Esophagus muscularis mucosa (tissue), 3 donors: ENCODE measurements around the gene STYXL1.

Experiments
- CTCF ChIP-seq, 3 experiments: fragments of 200-600 bp in 2 of 3; fragments of 450-650 bp in 1 of 3; sonication (generic) in 2 of 3; IDR thresholded peaks; one replicate each; pipeline ENCODE4 v1.5.1; 2017 to 2019; ENCODE audit warnings: antibody characterized with exemption in 3 of 3, mild to moderate bottlenecking in 2 of 3, moderate library complexity in 1 of 3
- POLR2A ChIP-seq: fragments of 450-650 bp; IDR thresholded peaks from one replicate; pipeline ENCODE4 v1.6.1; 2017; ENCODE audit warnings: antibody characterized with exemption, moderate library complexity, mild to moderate bottlenecking, low read depth

- no peak for TF ChIP-seq POLR2A
- TF ChIP-seq CTCF (IDR thresholded peaks at IDR 0.05): no peak
Observed at GRCh38 chr7:76056241-76056640, 8.4 kb upstream of the STYXL1 start.
